ENCODE measurements around the gene PHOSPHO1. TPM values are rescaled to one million over a fixed set of nuclear protein-coding genes. Genes with fewer than 3 reads are reported as not detected.

The PHOSPHO1 gene
- total RNA-seq, 4 donors from 2014 or later, result 1.2 to 1.5 (median 1.4) TPM; not detected in 1

- peaks cover 0 to 29% (median 8%) of the 10 kb centered on the region in 4 donors for H3K27me3 ChIP-seq
- WGBS, result 8% methylated on average over 12 of the region's 36 CpGs
- no peak for TF ChIP-seq CTCF (IDR thresholded peaks at IDR 0.05)
- no peak for TF ChIP-seq EP300 (IDR thresholded peaks at IDR 0.05)
- TF ChIP-seq POLR2A (IDR thresholded peaks at IDR 0.05; ENCODE audit: low read depth), result no peak
- no peak for TF ChIP-seq POLR2AphosphoS5 (IDR thresholded peaks at IDR 0.05)
- H3K4me1 ChIP-seq, result peaks cover 12 to 25% (median 22%) of the 10 kb centered on the region in 4 donors
- H3K9me3 ChIP-seq, result no peaks in the 10 kb centered on the region
- H3K27ac ChIP-seq (replicated peaks in 1 of 4), result peak overlapping the region in 1 of 4 donors; percentile 59
- H3K36me3 ChIP-seq, result no peaks in the 10 kb centered on the region
- DNase-seq (ENCODE audit: extremely low spot score), result no peak
- peak overlapping the region; percentile 61 to 68 (median 64) for H3K4me3 ChIP-seq
- intact Hi-C loops (cut with DNase I), result loop anchor here (2.0 kb wide), 1 partner anchor 37 kb away; no protein-coding TSS in a partner anchor
These were observed 584 bp downstream of the PHOSPHO1 start for GRCh38 chr17:49229805-49230600.

- WGBS, result 45% methylated on average over 6 of the region's 6 CpGs
- H3K27me3 ChIP-seq, result peaks cover 0 to 37% (median 15%) of the 10 kb centered on the region in 4 donors
These were observed 1.3 kb downstream of the PHOSPHO1 start for GRCh38 chr17:49229076-49229804.

DNA sequence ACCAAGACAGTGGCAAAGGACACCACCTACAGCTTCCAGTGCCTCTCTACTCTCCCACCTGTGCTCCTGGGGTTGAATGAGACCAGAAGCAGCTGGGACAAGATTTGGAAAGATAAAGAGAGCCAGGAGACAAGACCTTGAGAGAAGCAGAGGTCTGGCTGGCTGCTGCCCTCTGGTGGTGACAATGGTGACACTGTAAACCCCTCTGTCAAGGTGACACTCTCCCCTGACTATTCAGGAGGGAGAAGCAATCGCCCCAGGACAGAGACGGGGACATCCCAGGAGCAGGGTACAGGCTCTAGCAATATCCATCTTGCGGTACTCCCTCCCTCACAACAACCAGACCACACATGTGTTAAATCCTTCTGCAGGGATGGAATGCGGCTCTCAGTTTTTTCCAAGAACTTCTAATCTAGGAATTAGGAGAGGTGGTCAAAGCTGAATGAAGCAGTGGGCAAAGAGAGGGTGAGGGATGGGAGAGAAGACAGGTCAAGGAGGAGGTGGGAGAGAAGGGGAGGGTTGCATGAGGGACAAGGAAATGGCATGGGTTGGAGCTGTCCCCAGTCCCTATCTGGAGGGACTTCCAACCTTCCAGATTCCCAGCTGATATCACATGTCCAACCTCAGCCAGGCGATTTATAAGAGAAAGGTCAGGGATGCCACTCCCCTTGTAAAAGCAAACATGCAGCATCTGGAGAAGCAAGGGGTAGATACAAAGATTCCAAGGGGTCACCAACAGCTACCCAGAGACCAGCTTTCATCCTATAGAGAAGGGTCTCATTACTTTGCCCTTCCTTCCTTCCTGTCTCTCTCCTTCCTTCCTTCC lies 2.9 kb downstream of the PHOSPHO1 start:
- Histone ChIP-seq H3K27me3 (peaks cover 0 to 53% (median 23%) of the 10 kb centered on the region in 4 donors), H3K4me1 (peaks cover 30 to 49% (median 41%) of the 10 kb centered on the region in 4 donors), H3K36me3 (peaks cover 0 to 3% (median 0%) of the 10 kb centered on the region in 4 donors), H3K9me3 (no peaks in the 10 kb centered on the region), H3K27ac (replicated peaks in 1 of 4) (no peak overlapping the region), H3K4me3 (no peak overlapping the region)
- intact Hi-C loops (cut with DNase I), result loop anchor here (2.0 kb wide), 1 partner anchor 49 kb away; no protein-coding TSS in a partner anchor
- TF ChIP-seq CTCF (IDR thresholded peaks at IDR 0.05) (peak; percentile 75 to 83 (median 75)), EP300 (IDR thresholded peaks at IDR 0.05) (no peak)
- WGBS, result 29% methylated on average over 5 of the region's 5 CpGs
- DNase-seq (ENCODE audit: extremely low spot score), result no peak

More at GRCh38 chr17:49229076-49229804, 1.3 kb downstream of the PHOSPHO1 start:
- DNase-seq (ENCODE audit: extremely low spot score), result no peak
- TF ChIP-seq POLR2A (IDR thresholded peaks at IDR 0.05; ENCODE audit: low read depth), result no peak
- TF ChIP-seq POLR2AphosphoS5 (IDR thresholded peaks at IDR 0.05), result no peak
- no peak for TF ChIP-seq CTCF (IDR thresholded peaks at IDR 0.05)
- TF ChIP-seq EP300 (IDR thresholded peaks at IDR 0.05), result no peak
- H3K27ac ChIP-seq (replicated peaks in 1 of 4), result no peak overlapping the region
- H3K4me3 ChIP-seq, result peak overlapping the region in 2 of 4 donors; percentile 61 to 67
- no peaks in the 10 kb centered on the region for H3K36me3 ChIP-seq
- intact Hi-C loops (cut with DNase I), result no loop called here
- H3K9me3 ChIP-seq, result no peaks in the 10 kb centered on the region
- peaks cover 19 to 33% (median 29%) of the 10 kb centered on the region in 4 donors for H3K4me1 ChIP-seq

DNA sequence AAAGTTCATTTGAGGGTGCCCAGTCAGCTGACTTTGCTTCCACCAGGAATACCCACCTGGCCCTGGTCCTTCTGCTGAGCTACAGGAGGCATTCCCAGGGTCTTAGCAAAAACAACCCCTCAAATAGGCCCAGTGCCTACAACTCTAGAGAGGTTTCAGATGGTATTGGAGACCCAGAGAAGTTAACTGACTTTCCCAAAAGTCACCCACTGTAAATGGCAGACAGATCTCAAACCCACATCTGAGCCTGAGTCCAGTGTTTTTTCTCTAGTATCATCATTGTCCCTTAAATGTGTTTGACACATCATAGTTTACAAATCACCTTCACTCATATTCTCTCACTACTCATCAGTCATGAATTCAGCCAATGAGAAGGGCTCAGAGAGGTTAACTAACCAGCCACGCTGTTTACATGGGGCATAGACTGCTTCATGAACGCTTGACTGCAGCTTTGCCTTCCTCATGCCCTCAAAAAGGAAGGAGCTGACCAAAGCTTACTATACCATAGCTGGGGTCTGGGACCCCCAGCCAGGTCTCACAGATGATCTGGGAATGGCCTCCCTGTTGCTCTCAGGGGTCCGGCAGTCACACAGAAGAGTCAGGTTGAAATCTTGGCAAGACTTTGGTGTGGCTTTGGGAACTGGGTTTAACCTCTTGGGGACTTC lies 3.7 kb downstream of the PHOSPHO1 start:
- H3K36me3 ChIP-seq, result peaks cover 0 to 10% (median 0%) of the 10 kb centered on the region in 4 donors
- H3K27ac ChIP-seq (replicated peaks in 1 of 4), result no peak overlapping the region
- DNase-seq (ENCODE audit: extremely low spot score), result no peak
- no peaks in the 10 kb centered on the region for H3K9me3 ChIP-seq
- no peak overlapping the region for H3K4me3 ChIP-seq
- intact Hi-C loops (cut with DNase I), result loop anchor here (2.0 kb wide), 1 partner anchor 48 kb away; no protein-coding TSS in a partner anchor
- H3K4me1 ChIP-seq, result peaks cover 30 to 49% (median 41%) of the 10 kb centered on the region in 4 donors
- peaks cover 0 to 60% (median 23%) of the 10 kb centered on the region in 4 donors for H3K27me3 ChIP-seq
- 82% methylated on average over 3 of the region's 3 CpGs for WGBS
- TF ChIP-seq EP300 (IDR thresholded peaks at IDR 0.05) (no peak), CTCF (IDR thresholded peaks at IDR 0.05) (no peak), POLR2A (IDR thresholded peaks at IDR 0.05; ENCODE audit: low read depth) (no peak), POLR2AphosphoS5 (IDR thresholded peaks at IDR 0.05) (no peak)

Measured in esophagus muscularis mucosa (tissue), 4 donors.